ENCODE results near the gene PRR18. TPM values are rescaled to one million over a fixed set of nuclear protein-coding genes. Genes with fewer than 3 reads are reported as not detected.

The PRR18 gene, protein sequence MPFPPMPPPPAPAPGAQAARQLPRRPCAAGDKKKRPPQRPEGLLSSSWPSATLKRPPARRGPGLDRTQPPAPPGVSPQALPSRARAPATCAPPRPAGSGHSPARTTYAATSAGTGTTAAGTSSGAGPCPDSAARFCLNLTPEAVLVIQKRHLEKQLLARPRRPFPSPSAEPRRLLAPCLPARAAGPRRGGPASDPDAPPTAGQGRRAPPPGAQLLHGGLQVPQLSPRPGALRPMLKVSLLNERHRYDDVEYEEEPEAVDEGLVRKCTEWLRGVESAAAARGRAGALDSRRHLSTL
- polyA plus RNA-seq (2013), result 0.04 TPM in 1 of 2 replicates, not detected in the other

DNA sequence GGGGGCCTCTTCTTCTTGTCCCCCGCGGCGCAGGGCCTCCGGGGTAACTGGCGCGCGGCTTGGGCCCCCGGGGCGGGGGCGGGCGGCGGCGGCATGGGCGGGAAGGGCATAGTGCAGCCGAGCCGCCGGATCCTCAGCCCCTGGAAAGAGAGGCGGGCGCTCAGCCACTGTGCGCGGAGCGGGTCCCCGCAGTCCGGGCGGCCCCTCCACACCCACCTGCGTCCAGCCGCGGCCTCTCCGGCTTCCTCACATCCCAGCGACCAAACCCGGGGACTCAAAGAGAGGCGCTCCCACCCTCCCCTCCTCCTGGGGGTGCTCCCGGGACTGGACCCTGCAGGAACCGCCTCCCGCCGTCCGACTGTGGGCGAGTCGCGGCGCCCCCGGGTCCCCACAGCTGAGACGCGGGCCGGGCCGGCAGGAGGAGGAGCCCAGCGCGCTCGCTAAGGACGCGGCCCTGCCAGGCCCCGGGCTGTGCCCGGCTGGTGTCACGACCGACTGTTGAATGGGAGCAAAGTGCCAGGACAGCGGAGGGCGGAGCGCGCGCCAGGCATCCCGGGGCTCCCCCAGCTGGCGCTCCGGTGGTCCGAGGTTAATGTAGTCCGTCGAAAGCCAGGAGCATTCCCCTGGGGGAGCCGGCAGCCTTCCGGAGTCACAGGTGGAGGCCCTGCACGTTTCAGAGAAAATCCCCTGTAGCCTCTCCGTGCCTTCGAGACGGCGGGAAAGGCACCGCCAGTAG is at the start of gene PRR18:
Gene PRR18, minus strand, starts transcription at position 360 of the 736 bp plus-strand sequence. Its CDS starts 250 bp downstream, at position 110.
- Histone ChIP-seq H3K36me3 (ENCODE audit: control insufficient read depth in 1 of 2, insufficient read depth in 2 of 2, low read length in 2 of 2) (no peaks in the 10 kb centered on the region), H3K4me3 (ENCODE audit: low read depth, low read length) (peak within 1 kb of the TSS; percentile 66), H3K4me1 (ENCODE audit: control insufficient read depth in 1 of 2, insufficient read depth in 2 of 2, low read length in 2 of 2) (peaks cover 12% of the 10 kb centered on the region in 2 experiments), H3K14ac (ENCODE audit: low read length) (no peak within 1 kb of the TSS), H2BK5ac (ENCODE audit: low read depth, low read length, poor library complexity) (no peak within 1 kb of the TSS), H4K8ac (ENCODE audit: low read depth, low read length) (no peak within 1 kb of the TSS), H2BK120ac (ENCODE audit: insufficient read depth, low read length, poor library complexity) (no peak within 1 kb of the TSS), H3K23ac (ENCODE audit: low read length) (no peak within 1 kb of the TSS), H3K18ac (ENCODE audit: low read length) (no peak within 1 kb of the TSS), H3K9ac (ENCODE audit: low read length) (no peak within 1 kb of the TSS), H2AFZ (ENCODE audit: insufficient read depth, low read length, poor library complexity) (peak within 1 kb of the TSS; percentile 15), H3K4me2 (ENCODE audit: low read length) (peak within 1 kb of the TSS; percentile 85), H3K79me1 (ENCODE audit: low read length) (no peaks in the 10 kb centered on the region), H4K12ac (ENCODE audit: low read depth, low read length) (no peak within 1 kb of the TSS), H3K4ac (ENCODE audit: low read depth, low read length) (no peak within 1 kb of the TSS), H3K27me3 (ENCODE audit: insufficient read depth, low read length) (peaks cover 40% of the 10 kb centered on the region), H3K79me2 (ENCODE audit: control insufficient read depth, insufficient read depth, low read length, poor library complexity) (no peaks in the 10 kb centered on the region), H4K91ac (ENCODE audit: low read depth, low read length) (no peak within 1 kb of the TSS), H3K9me3 (ENCODE audit: insufficient read depth, low read depth, low read length) (peaks cover 5% of the 10 kb centered on the region), H3K27ac (ENCODE audit: low read depth, low read length) (no peak within 1 kb of the TSS), H2BK12ac (ENCODE audit: low read length) (no peak within 1 kb of the TSS), H2AK5ac (ENCODE audit: low read length) (no peak within 1 kb of the TSS)
- no CpG with 5 or more reads among the region's 74 CpGs for WGBS (ENCODE audit: extremely low coverage, insufficient coverage, insufficient read length)
- DNase-seq, result no peak

DNA sequence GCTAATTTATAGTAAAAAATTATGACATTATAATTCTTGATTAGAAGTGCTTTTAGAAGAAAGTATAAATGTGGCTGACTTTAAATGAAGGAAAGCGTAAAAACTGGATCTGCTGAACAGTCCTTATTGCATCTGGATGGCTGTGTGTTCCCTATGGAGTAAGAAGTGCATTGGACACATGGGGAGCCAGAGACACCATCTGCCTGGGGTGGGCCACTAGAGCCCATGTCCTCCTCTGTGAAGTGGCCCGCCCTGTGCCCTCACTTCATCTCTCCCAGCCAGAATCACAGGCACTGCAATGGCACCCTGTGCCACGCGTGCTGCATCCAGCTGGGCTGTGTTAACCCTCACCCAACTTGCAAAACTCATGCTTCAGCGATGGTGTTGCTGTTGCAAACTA is 47.4 kb upstream of the PRR18 start:
- H3K4ac ChIP-seq (ENCODE audit: low read depth, low read length), result no peak overlapping the region
- H3K79me2 ChIP-seq (ENCODE audit: control insufficient read depth, insufficient read depth, low read length, poor library complexity), result no peaks in the 10 kb centered on the region
- H3K4me1 ChIP-seq (ENCODE audit: control insufficient read depth in 1 of 2, insufficient read depth in 2 of 2, low read length in 2 of 2), result peaks cover 1% of the 10 kb centered on the region in 2 experiments
- no CpG with 5 or more reads among the region's 5 CpGs for WGBS (ENCODE audit: extremely low coverage, insufficient coverage, insufficient read length)
- H2AFZ ChIP-seq (ENCODE audit: insufficient read depth, low read length, poor library complexity), result no peak overlapping the region
- no peak overlapping the region for H2BK12ac ChIP-seq (ENCODE audit: low read length)
- no peak overlapping the region for H4K12ac ChIP-seq (ENCODE audit: low read depth, low read length)
- H4K8ac ChIP-seq (ENCODE audit: low read depth, low read length), result no peak overlapping the region
- no peak overlapping the region for H3K4me3 ChIP-seq (ENCODE audit: low read depth, low read length)
- no peak overlapping the region for H2BK120ac ChIP-seq (ENCODE audit: insufficient read depth, low read length, poor library complexity)
- no peak overlapping the region for H3K18ac ChIP-seq (ENCODE audit: low read length)
- no peak overlapping the region for H2AK5ac ChIP-seq (ENCODE audit: low read length)
- DNase-seq, result no peak
- H3K14ac ChIP-seq (ENCODE audit: low read length), result no peak overlapping the region
- no peaks in the 10 kb centered on the region for H3K27me3 ChIP-seq (ENCODE audit: insufficient read depth, low read length)
- H3K36me3 ChIP-seq (ENCODE audit: control insufficient read depth in 1 of 2, insufficient read depth in 2 of 2, low read length in 2 of 2), result no peaks in the 10 kb centered on the region
- no peak overlapping the region for H3K4me2 ChIP-seq (ENCODE audit: low read length)
- H3K9me3 ChIP-seq (ENCODE audit: insufficient read depth, low read depth, low read length), result peaks cover 2% of the 10 kb centered on the region
- H3K9ac ChIP-seq (ENCODE audit: low read length), result peak overlapping the region; percentile 23
- peak overlapping the region; percentile 17 for H3K23ac ChIP-seq (ENCODE audit: low read length)
- H4K91ac ChIP-seq (ENCODE audit: low read depth, low read length), result no peak overlapping the region
- no peak overlapping the region for H3K27ac ChIP-seq (ENCODE audit: low read depth, low read length)
- H2BK5ac ChIP-seq (ENCODE audit: low read depth, low read length, poor library complexity), result no peak overlapping the region
- no peaks in the 10 kb centered on the region for H3K79me1 ChIP-seq (ENCODE audit: low read length)

DNA sequence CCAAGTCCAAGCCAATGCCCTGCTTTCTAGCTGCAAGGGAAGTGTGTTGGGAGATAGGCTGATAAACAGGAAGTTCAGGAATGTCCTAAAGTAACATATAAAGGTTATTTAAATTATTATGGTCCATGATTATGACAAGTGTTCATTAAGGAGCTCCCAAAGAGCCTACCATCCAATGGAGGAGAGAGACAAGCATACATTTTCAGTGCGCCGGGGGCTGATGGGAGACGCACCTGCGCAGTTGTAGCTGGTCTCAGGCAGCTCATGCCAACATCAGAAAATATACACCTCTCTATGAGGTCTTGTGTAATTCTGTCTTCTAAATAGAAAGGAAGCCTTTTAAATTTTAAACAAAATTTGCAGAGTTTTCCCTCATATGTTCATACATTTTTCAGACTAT is 46.8 kb upstream of the PRR18 start:
- H4K12ac ChIP-seq (ENCODE audit: low read depth, low read length), result no peak overlapping the region

DNA sequence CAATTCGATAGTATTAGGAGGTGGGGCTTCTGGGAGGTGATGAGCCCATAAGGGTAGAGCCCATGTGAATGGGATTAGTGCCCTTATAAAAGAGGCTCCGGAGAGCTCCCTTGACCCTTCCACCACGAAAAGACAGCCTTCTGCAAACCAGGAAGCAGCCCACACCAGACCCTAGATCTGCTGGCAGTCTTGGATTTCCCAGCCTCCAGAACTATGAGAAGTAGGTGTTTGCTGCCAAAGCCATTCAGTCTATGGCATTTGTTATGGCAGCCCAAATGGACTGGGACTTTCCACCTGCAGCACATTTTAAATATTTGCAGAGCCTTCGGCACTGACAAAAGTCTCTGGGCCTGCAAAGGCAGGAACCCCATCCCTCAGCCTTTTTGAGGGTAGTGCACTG is 46.0 kb upstream of the PRR18 start:
- Histone ChIP-seq H4K91ac (ENCODE audit: low read depth, low read length) (no peak overlapping the region), H3K14ac (ENCODE audit: low read length) (no peak overlapping the region), H3K79me2 (ENCODE audit: control insufficient read depth, insufficient read depth, low read length, poor library complexity) (no peaks in the 10 kb centered on the region), H2BK5ac (ENCODE audit: low read depth, low read length, poor library complexity) (no peak overlapping the region), H3K27ac (ENCODE audit: low read depth, low read length) (no peak overlapping the region), H3K4me2 (ENCODE audit: low read length) (no peak overlapping the region), H2AK5ac (ENCODE audit: low read length) (no peak overlapping the region), H3K36me3 (ENCODE audit: control insufficient read depth in 1 of 2, insufficient read depth in 2 of 2, low read length in 2 of 2) (no peaks in the 10 kb centered on the region), H4K8ac (ENCODE audit: low read depth, low read length) (no peak overlapping the region), H2BK12ac (ENCODE audit: low read length) (no peak overlapping the region), H3K4ac (ENCODE audit: low read depth, low read length) (no peak overlapping the region), H3K18ac (ENCODE audit: low read length) (no peak overlapping the region), H3K79me1 (ENCODE audit: low read length) (no peaks in the 10 kb centered on the region), H3K9ac (ENCODE audit: low read length) (no peak overlapping the region), H3K4me1 (ENCODE audit: control insufficient read depth in 1 of 2, insufficient read depth in 2 of 2, low read length in 2 of 2) (no peaks in the 10 kb centered on the region), H3K27me3 (ENCODE audit: insufficient read depth, low read length) (no peaks in the 10 kb centered on the region), H2AFZ (ENCODE audit: insufficient read depth, low read length, poor library complexity) (no peak overlapping the region), H3K4me3 (ENCODE audit: low read depth, low read length) (no peak overlapping the region), H3K23ac (ENCODE audit: low read length) (no peak overlapping the region), H4K12ac (ENCODE audit: low read depth, low read length) (no peak overlapping the region), H2BK120ac (ENCODE audit: insufficient read depth, low read length, poor library complexity) (no peak overlapping the region), H3K9me3 (ENCODE audit: insufficient read depth, low read depth, low read length) (peaks cover 2% of the 10 kb centered on the region)
- no peak for DNase-seq
- WGBS (ENCODE audit: extremely low coverage, insufficient coverage, insufficient read length), result no CpG with 5 or more reads among the region's 4 CpGs

More for the DNA sequence above, 46.8 kb upstream of the PRR18 start:
- Histone ChIP-seq H3K79me1 (ENCODE audit: low read length) (no peaks in the 10 kb centered on the region), H2BK120ac (ENCODE audit: insufficient read depth, low read length, poor library complexity) (no peak overlapping the region), H3K18ac (ENCODE audit: low read length) (no peak overlapping the region), H3K9me3 (ENCODE audit: insufficient read depth, low read depth, low read length) (peaks cover 2% of the 10 kb centered on the region), H3K23ac (ENCODE audit: low read length) (no peak overlapping the region), H3K4me1 (ENCODE audit: control insufficient read depth in 1 of 2, insufficient read depth in 2 of 2, low read length in 2 of 2) (no peaks in the 10 kb centered on the region), H3K9ac (ENCODE audit: low read length) (no peak overlapping the region), H3K4ac (ENCODE audit: low read depth, low read length) (no peak overlapping the region), H2AFZ (ENCODE audit: insufficient read depth, low read length, poor library complexity) (no peak overlapping the region), H4K91ac (ENCODE audit: low read depth, low read length) (no peak overlapping the region), H3K27ac (ENCODE audit: low read depth, low read length) (no peak overlapping the region), H2BK5ac (ENCODE audit: low read depth, low read length, poor library complexity) (no peak overlapping the region), H2AK5ac (ENCODE audit: low read length) (no peak overlapping the region), H4K8ac (ENCODE audit: low read depth, low read length) (no peak overlapping the region), H3K36me3 (ENCODE audit: control insufficient read depth in 1 of 2, insufficient read depth in 2 of 2, low read length in 2 of 2) (no peaks in the 10 kb centered on the region), H2BK12ac (ENCODE audit: low read length) (no peak overlapping the region), H3K4me3 (ENCODE audit: low read depth, low read length) (no peak overlapping the region), H3K14ac (ENCODE audit: low read length) (no peak overlapping the region), H3K79me2 (ENCODE audit: control insufficient read depth, insufficient read depth, low read length, poor library complexity) (no peaks in the 10 kb centered on the region), H3K27me3 (ENCODE audit: insufficient read depth, low read length) (no peaks in the 10 kb centered on the region), H3K4me2 (ENCODE audit: low read length) (no peak overlapping the region)
- WGBS (ENCODE audit: extremely low coverage, insufficient coverage, insufficient read length), result no CpG with 5 or more reads among the region's 4 CpGs
- DNase-seq, result no peak

Data from trophoblast cell (in vitro differentiated cells and primary cell).